Esophagus mucosa (tissue), 1 donor: ENCODE data around the gene ADAMTS2. TPM values are rescaled to one million over a fixed set of nuclear protein-coding genes. Genes with fewer than 3 reads are reported as not detected.

ENCODE experiments used
- ATAC-seq: fragments of 200-7000 bp; cut with Tn5 transposase; one replicate; pipeline ENCODE4 v1.9.1; 2020
- total RNA-seq: library from RNA; stranded (reverse); gene quantifications from one replicate; pipeline ENCODE4 v1.2.4, GENCODE V29; 2023
- donor health status: DM: yes; HTN: yes; CAD: no.

The ADAMTS2 gene
- total RNA-seq, 1 donor from 2014 or later, result 3.5 TPM

DNA sequence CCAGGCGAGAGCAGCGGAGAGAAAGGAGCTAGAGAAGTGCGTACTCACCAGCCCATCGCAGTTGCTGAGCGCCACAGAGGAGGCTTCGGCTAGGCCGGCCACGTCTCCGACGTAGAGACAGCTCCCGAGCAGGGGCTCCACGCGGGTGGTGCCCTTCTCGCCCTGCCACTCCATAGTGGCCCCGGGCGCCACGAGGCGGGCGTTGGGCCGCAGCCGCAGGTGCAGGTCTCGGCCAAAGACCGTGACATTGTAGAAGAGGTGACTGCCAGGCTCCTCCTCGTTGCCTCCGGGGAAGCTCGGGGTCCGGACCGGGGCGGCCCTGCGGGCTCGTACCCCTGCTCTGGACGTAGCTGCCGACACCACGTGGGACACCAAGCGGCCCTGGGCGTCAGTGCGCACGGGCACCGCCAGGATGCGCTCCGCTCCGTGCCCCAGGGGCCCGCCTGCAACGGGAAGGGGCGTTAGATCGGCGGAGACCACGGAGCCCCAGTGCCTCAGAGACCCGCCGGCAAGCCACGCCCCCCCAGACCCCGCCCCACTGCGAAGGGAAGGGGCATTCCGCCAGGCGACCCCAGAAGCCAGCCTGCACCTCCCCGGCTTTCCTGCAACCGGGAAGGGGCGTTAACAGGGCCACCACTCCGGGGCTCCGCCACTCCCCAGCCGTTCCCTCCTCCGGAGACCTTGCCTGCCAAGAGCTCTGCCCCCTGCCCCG, 1.4 kb downstream of the ADAMTS2 start:
- ATAC-seq, result peak; percentile 18

- no peak for ATAC-seq
These were observed 2.1 kb downstream of the ADAMTS2 start for GRCh38 chr5:179343021-179343718.

DNA sequence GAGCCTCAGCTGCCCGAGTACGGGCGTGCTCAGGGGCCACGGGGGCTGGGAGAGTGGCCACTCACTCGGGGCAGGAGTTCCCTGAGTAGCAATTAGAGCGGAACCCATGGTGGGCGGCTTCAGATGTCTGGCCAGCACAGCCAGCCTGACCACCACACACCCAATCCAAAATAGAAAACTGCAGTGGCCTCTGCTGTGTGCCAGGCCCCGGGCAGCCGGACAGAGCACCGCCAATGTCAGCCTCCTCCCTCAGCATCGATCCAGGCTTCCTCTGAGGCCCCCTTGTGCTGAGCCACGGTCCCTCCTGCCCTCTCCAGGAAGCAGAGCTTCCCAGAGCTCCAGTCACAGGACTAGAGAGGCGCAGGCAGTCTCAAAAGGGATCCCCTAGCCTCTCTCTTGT, 2.7 kb downstream of the ADAMTS2 start:
- ATAC-seq, result no peak

DNA sequence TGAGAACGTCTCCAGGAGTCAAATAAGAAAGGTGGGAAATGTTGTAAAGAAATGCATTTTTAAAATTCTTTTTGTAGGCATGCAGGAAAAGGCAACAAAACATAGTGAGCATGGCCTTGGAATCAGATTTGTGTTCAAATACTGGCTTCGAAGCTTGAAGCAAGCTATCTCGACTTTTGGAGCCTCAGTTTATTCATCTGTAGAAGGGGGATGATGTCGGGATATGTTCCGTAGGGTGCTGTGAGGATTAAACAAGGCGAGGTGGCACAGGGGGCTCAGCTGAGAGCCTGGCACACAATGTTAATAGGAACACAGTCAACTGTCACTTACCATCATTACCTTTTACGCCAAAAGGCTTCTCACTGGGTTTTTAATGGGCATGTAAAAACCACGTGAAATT, 4.8 kb downstream of the ADAMTS2 start:
- no peak for ATAC-seq

- no peak for ATAC-seq
These were observed 5.3 kb downstream of the ADAMTS2 start for GRCh38 chr5:179339996-179340395.

- ATAC-seq, result no peak
These were observed 6.2 kb downstream of the ADAMTS2 start for GRCh38 chr5:179339081-179339480.

GRCh38 chr5:179337796-179338676, 7.2 kb downstream of the ADAMTS2 start:
- ATAC-seq, result no peak

DNA sequence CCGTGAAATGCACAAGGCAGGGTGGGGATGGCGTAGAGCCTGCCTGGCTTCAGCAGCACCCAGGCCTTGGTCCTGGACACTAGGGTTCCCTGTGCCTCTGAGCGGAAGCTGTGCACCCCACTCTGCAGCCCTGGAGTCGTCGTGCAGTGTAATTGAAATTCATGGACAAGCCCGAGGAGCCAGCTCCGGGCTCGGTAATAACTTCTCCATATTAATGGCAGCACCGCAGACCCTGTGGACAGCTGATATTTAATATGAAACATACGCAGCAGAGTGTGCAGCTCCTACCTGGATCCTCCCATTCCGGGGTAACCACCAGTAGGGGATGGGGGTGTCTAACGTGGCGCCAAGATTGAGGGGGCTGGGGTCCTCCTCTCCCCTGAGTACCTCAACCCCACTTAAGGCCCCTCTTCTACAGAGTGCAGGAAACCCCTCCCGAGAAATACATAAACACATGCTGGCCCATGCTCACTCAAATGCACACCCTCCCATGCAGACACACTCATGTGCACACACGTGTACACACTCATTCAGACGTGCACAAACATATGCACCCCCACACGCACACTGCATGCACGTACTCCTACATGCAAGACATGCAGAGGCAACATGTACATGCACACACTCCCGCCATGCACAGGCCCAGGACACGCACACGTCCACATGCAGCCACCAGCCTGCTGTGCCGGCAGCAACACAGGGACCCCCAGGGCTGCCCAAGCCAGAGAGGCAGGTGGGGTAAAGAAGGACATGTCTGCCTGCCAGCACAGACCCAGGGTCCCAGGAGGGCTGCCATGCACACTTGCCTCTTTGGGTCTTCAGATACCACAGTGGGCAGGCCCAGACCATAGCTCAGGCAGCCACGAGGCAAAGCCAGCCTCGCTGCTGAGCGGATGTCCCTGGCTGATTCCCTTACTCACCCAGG, 8.1 kb downstream of the ADAMTS2 start:
- no peak for ATAC-seq

DNA sequence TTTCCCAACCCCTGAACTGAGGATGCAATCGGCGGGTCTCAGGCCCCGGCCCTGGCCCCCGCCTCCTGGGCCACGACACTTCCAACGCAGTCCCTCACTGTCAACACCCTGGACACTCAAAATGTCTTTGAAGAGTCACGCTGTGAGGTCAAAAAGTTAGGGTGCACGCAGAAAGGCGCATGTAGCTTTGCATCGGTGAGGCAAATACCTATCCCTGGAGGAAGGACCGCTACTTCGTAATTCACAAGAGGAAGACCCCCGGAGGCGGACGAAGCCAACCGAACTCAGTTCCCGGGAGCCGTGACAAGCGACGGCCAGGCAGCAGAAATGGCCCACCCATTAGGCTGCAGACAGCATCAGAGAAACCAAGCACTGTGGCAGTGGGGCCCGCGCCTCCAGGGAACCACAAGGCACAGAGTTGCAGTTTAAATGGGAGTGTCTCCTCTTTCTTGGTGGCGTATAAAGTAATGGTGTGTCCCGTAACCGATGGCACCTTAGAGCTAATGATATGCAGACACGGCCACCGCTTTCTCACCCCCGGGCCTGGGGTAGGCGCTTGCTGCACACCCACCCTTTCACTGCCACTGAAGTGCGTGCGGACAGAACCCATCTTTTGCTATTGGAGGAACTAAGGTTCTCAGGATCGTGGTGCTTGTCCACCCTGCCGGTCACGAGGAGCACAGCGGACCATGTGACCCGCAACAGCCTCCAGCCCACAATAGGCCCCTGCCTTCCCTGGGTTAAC, 9.0 kb downstream of the ADAMTS2 start:
- no peak for ATAC-seq

- no peak for ATAC-seq
These were observed 11.2 kb downstream of the ADAMTS2 start for GRCh38 chr5:179333796-179334761.

- no peak for ATAC-seq
These were observed 12.4 kb downstream of the ADAMTS2 start for GRCh38 chr5:179332741-179333290.

DNA sequence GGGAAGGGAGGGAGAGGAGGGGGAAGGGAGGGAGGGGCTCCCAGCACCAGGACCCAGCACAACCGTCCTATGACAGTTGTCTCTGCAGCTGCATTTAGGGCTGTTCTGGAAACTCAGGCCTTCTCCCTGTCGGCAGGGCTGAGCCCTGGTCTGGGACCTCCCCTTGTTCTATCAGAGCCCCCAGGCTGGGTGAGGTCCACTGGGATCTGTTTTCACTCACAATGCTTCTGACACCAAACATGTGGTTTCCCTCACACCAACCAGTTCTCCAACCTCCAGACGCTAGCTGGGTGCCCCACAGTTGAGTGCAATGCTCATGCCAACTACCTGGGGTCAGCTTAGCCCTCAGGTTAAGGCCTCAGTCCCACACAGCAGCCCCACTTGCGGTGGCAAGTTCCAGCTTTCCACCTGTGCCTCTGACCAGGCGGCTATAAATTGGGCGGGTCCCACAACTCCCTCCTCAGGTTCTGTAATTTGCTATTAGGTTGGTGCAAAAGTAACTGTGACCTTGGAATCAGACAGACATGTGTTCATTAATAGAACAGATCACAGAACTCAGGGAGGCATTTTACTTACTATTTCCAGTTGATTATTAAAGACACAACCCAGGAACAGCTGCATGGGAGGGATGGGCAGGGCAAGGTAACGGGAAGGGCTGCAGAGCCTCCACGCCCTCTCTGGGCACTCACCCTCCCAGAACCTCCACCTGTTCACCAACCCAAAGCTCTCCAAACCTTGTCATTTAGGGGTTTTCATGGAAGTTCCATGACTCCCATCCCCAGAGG, 13.5 kb downstream of the ADAMTS2 start:
- no peak for ATAC-seq

DNA sequence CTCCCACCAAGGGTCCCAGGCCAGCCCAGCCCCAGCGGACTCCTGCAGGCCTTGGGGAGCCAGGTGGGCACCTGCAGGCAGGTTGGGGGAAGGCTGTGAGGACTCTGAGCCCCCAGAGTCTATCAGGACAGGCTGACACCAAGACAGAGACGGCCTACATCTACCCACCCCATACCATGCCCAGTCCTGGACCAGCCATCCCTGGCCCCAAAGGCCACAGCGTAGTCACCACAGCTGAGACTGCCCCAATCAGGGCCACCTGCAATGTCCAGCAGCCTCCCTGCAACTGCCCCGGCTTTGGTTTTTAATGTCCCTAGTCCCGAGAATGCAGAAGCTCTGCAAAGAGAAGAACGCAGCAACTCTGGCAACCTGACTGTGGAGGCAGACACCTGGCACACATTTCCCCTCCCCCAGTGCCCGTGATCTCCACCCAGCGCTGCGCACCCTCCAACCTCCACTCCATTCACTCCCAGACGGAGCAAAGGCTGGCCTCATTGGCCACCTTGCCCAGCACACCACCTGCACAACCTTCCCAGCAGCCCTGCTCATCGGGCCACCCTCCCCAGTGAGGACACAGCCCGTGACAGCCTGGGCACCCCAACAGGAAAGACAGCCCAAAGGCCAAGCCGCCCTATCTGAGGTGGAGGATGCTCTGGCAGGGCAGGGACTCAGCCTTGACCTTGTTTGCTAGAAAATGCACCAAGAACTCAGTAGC, 14.9 kb downstream of the ADAMTS2 start:
- ATAC-seq, result no peak

DNA sequence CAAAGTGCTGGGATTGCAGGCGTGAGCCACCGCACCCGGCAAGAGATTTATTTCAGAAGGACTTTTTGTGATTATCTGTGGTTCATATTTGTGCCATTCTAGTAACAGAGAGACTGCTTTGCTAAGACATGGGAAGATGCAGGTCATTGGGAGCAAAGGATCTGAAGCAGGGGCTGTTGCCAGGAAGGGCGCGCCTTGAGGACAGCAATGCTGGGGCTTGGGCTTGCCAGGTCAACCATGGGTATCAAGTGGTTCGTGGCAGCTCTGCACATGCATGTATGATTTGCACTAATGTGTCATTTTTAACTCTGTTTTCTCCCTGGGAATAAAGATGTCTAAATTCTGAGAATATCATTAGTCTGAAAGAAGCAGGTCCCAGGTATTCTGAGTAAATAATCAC, 17.0 kb downstream of the ADAMTS2 start:
- ATAC-seq, result no peak

DNA sequence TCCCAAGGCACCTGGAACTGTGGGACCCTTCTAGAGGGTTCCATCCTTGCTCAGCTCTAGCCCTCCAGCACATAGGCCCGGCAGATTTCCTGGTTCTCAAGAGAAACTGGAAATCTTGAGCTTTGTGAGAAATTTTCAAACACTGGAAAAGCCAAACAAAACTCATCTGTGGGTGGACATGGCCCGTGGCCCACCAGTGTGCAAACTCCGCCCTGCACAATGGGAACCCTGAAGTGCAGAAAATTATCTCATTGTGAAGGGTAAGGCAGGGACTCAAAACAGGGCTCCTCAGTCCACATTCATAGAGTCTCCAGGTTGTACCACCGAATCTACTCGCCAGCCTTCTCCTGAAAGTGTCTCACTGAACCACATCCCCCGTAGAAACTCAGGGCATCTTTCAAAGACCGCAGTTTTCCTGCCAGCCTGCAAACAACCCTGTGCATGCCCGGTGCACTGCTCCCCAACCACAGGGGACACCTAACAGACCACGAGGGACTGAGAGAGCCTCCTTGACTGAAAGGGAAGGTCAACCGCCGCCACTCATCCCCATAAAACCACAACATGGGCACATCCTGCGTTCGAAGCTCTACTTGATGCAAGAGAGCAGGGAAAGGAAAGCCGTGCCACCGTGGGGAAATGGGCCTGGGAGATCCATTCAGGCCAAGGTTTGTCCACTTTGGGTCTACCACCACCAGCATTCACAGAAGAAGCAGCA, 18.1 kb downstream of the ADAMTS2 start:
- no peak for ATAC-seq

DNA sequence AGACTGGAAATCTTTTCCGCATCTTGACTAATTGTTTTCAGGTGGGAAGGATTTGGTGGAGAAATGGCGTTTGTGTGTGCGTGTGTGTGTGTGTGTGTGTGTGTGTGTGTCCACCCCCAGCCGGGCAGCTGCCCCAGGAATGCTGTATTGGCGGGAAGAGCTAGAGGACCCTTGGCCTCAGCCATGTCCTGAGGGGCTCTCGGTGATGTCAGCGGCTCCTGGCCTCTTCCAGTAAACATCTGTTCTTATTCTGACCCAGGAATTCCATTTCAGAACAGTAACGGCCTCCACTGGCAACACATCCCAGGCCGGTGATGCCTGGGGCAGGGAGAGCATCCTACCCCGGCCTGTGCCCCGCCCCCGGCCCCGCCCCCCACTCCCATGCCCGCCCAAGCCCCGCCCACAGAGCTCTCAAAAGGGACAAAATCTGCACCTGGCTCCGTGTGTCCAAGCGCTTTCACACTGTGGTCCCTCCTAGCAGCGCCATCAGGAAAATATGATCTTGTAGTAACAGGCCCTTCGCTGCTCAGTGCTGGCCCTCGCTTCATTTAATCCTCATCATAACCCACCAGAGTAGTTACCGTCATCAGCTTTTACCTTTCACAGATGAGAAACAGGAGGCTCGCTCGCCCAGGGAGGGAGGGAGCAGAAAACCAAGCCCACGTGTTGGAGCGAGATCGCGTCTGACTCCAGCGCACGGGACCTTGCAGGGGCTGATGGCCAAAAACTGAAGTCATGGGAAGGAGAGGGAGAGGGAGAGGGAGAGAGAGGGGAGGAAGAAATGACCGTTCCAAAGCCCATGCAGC, 18.9 kb downstream of the ADAMTS2 start:
- ATAC-seq, result no peak
